ENCODE data around the gene TPST1.

Gene TPST1

GRCh38 chr7:66277492-66277891 lies 72.4 kb downstream of the TPST1 start:
- TF ChIP-seq ZBTB7A (IDR thresholded peaks at IDR 0.05; ENCODE audit: low read depth) (no peak), RAD21 (IDR thresholded peaks at IDR 0.05; ENCODE audit: low read depth) (no peak), YY1 (IDR thresholded peaks at IDR 0.05; ENCODE audit: low read depth) (no peak), NFIC (IDR thresholded peaks at IDR 0.05) (no peak), FOXM1 (IDR thresholded peaks at IDR 0.05; ENCODE audit: borderline replicate concordance, low read depth) (no peak), CEBPB (IDR thresholded peaks at IDR 0.05) (no peak), TCF12 (IDR thresholded peaks at IDR 0.05; ENCODE audit: low read depth) (no peak), TAF1 (IDR thresholded peaks at IDR 0.05; ENCODE audit: low read depth) (no peak), EP300 (IDR thresholded peaks at IDR 0.05; ENCODE audit: borderline replicate concordance) (no peak), EGR1 (IDR thresholded peaks at IDR 0.05) (no peak), TEAD4 (IDR thresholded peaks at IDR 0.05) (no peak), USF1 (IDR thresholded peaks at IDR 0.05) (no peak), CREB1 (IDR thresholded peaks at IDR 0.05; ENCODE audit: low read depth) (no peak)
- TF ChIP-seq, protein P1, sequence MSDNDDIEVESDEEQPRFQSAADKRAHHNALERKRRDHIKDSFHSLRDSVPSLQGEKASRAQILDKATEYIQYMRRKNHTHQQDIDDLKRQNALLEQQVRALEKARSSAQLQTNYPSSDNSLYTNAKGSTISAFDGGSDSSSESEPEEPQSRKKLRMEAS (IDR thresholded peaks at IDR 0.05): no peak
- TF ChIP-seq, protein P2, sequence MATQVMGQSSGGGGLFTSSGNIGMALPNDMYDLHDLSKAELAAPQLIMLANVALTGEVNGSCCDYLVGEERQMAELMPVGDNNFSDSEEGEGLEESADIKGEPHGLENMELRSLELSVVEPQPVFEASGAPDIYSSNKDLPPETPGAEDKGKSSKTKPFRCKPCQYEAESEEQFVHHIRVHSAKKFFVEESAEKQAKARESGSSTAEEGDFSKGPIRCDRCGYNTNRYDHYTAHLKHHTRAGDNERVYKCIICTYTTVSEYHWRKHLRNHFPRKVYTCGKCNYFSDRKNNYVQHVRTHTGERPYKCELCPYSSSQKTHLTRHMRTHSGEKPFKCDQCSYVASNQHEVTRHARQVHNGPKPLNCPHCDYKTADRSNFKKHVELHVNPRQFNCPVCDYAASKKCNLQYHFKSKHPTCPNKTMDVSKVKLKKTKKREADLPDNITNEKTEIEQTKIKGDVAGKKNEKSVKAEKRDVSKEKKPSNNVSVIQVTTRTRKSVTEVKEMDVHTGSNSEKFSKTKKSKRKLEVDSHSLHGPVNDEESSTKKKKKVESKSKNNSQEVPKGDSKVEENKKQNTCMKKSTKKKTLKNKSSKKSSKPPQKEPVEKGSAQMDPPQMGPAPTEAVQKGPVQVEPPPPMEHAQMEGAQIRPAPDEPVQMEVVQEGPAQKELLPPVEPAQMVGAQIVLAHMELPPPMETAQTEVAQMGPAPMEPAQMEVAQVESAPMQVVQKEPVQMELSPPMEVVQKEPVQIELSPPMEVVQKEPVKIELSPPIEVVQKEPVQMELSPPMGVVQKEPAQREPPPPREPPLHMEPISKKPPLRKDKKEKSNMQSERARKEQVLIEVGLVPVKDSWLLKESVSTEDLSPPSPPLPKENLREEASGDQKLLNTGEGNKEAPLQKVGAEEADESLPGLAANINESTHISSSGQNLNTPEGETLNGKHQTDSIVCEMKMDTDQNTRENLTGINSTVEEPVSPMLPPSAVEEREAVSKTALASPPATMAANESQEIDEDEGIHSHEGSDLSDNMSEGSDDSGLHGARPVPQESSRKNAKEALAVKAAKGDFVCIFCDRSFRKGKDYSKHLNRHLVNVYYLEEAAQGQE (IDR thresholded peaks at IDR 0.05; ENCODE audit: low read depth): no peak

GRCh38 chr7:66279912-66280311 lies 74.8 kb downstream of the TPST1 start:
- TF ChIP-seq EGR1 (IDR thresholded peaks at IDR 0.05) (no peak), YY1 (IDR thresholded peaks at IDR 0.05; ENCODE audit: low read depth) (no peak), RAD21 (IDR thresholded peaks at IDR 0.05; ENCODE audit: low read depth) (no peak), TEAD4 (IDR thresholded peaks at IDR 0.05) (no peak), CREB1 (IDR thresholded peaks at IDR 0.05; ENCODE audit: low read depth) (no peak), CEBPB (IDR thresholded peaks at IDR 0.05) (no peak), EP300 (IDR thresholded peaks at IDR 0.05; ENCODE audit: borderline replicate concordance) (no peak), USF1 (IDR thresholded peaks at IDR 0.05) (no peak), TCF12 (IDR thresholded peaks at IDR 0.05; ENCODE audit: low read depth) (no peak)

DNA sequence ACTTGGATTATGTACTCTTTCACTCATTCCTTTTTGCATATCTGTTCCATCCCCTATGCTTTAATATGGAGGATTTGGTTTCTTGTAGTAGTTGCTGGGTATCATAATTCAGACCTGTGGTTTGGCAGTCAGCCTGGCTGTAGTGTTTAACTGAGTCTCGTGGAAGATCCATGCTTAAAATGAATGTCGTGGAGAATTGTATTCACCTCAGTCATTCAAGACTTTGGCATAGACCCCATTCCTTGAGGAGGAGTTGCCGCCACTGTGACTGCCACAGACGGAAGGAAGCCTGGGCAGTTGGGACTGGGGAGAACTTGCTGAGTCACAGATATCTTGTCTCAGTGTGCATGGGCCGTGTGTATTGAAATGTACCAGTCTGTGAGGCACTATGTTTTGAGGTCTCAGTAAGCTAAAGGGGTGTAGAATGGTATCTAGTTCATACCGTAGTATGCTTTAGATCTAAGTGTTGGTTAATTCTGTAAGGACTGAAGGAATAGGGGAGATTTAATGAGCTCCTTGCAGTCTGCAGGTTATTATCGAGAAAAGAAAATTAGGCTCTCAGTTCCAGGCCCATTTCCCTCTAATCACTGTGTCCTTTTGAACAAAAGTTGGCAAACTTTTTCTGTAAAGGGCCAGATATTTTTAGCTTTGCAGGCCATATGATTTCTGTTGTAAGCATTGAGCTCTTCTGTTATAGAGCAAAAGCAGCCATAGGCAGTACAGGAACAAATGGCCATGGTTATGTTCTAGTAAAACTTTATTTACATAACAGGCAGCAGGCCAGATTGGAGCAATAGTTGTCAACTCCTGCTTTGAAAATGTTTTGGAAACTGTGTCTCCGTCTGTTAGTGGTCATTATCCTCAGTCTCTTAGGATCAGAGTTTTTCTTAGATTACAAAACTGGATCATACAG lies 76.8 kb downstream of the TPST1 start:
- TF ChIP-seq NFIC (IDR thresholded peaks at IDR 0.05) (0 out of 2 replicates have a peak, but pooled peaks have one; percentile 12), CREB1 (IDR thresholded peaks at IDR 0.05; ENCODE audit: low read depth) (no peak)

- no peak for TF ChIP-seq TCF12 (IDR thresholded peaks at IDR 0.05; ENCODE audit: low read depth)
These were observed 77.4 kb downstream of the TPST1 start for GRCh38 chr7:66282591-66282935.

- TF ChIP-seq EP300 (IDR thresholded peaks at IDR 0.05; ENCODE audit: borderline replicate concordance): no peak
- TF ChIP-seq, protein P1 (IDR thresholded peaks at IDR 0.05): no peak
These were observed 78.1 kb downstream of the TPST1 start for GRCh38 chr7:66283003-66283920.

DNA sequence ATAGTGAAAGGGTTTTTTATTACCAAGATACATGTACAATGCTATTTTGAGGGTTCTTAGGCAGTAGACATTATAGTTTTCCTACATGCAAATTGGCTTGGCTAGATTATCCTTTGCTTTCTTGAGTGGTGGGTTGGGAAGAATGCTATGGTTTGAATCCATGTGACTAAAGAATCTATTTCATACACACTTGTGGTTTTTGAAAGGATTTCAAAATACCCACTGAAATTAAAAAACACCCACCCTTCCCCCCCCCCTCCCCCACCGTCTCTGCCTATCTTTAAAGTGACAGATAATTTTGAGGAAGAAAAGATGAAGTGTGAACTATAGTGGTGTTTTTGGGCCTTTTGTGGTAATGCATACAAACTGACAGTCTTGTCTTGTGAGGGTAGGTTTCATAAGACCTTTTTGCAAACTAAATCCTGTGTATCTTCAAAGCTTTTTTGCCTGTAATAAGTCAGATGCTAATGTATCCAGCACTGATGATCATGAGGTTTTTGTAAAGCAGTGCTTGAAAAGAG lies 90.9 kb downstream of the TPST1 start:
- TF ChIP-seq USF1 (IDR thresholded peaks at IDR 0.05): no peak
- no peak for TF ChIP-seq ZBTB7A (IDR thresholded peaks at IDR 0.05; ENCODE audit: low read depth)
- TF ChIP-seq CREB1 (IDR thresholded peaks at IDR 0.05; ENCODE audit: low read depth): no peak
- TF ChIP-seq TAF1 (IDR thresholded peaks at IDR 0.05; ENCODE audit: low read depth): no peak
- no peak for TF ChIP-seq NFIC (IDR thresholded peaks at IDR 0.05)
- no peak for TF ChIP-seq FOXM1 (IDR thresholded peaks at IDR 0.05; ENCODE audit: borderline replicate concordance, low read depth)
- no peak for TF ChIP-seq YY1 (IDR thresholded peaks at IDR 0.05; ENCODE audit: low read depth)
- no peak for TF ChIP-seq CEBPB (IDR thresholded peaks at IDR 0.05)
- TF ChIP-seq EGR1 (IDR thresholded peaks at IDR 0.05): no peak
- no peak for TF ChIP-seq EP300 (IDR thresholded peaks at IDR 0.05; ENCODE audit: borderline replicate concordance)
- TF ChIP-seq, protein P1 (IDR thresholded peaks at IDR 0.05): no peak
- no peak for TF ChIP-seq TEAD4 (IDR thresholded peaks at IDR 0.05)
- TF ChIP-seq TCF12 (IDR thresholded peaks at IDR 0.05; ENCODE audit: low read depth): no peak
- no peak for TF ChIP-seq RAD21 (IDR thresholded peaks at IDR 0.05; ENCODE audit: low read depth)
- TF ChIP-seq, protein P2 (IDR thresholded peaks at IDR 0.05; ENCODE audit: low read depth): no peak

Measured in Ishikawa (cell line).